Measurements from ENCODE around the gene NUP62. TPM values are rescaled to one million over a fixed set of nuclear protein-coding genes. Genes with fewer than 3 reads are reported as not detected.

Gene NUP62
- total and polyA plus RNA-seq, 2 of the 8 experiments (the other 6 are each of a cell fraction or from before 2014, with no cell fraction given): 50.0 to 107 TPM

DNA sequence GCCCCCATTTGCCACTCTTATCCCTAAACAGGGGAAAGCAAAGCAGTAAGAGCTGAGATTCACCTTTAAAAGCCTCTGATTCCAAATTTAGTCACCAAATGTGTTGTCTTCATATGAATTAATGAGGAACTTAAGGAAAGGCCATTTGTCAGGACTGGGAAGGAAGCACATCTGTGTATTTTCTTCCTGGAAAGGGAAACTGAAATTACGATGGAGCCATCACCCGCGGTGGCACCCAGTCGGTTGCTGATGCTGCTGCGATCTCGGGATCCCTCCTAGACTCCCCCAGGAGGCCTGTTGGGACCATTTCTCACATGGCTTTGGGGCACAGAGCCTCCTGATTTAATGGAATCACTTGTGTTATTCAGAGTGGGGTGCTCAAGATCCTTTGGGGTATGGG is 25.2 kb downstream of the NUP62 start (continued):
- TF ChIP-seq, protein P1, sequence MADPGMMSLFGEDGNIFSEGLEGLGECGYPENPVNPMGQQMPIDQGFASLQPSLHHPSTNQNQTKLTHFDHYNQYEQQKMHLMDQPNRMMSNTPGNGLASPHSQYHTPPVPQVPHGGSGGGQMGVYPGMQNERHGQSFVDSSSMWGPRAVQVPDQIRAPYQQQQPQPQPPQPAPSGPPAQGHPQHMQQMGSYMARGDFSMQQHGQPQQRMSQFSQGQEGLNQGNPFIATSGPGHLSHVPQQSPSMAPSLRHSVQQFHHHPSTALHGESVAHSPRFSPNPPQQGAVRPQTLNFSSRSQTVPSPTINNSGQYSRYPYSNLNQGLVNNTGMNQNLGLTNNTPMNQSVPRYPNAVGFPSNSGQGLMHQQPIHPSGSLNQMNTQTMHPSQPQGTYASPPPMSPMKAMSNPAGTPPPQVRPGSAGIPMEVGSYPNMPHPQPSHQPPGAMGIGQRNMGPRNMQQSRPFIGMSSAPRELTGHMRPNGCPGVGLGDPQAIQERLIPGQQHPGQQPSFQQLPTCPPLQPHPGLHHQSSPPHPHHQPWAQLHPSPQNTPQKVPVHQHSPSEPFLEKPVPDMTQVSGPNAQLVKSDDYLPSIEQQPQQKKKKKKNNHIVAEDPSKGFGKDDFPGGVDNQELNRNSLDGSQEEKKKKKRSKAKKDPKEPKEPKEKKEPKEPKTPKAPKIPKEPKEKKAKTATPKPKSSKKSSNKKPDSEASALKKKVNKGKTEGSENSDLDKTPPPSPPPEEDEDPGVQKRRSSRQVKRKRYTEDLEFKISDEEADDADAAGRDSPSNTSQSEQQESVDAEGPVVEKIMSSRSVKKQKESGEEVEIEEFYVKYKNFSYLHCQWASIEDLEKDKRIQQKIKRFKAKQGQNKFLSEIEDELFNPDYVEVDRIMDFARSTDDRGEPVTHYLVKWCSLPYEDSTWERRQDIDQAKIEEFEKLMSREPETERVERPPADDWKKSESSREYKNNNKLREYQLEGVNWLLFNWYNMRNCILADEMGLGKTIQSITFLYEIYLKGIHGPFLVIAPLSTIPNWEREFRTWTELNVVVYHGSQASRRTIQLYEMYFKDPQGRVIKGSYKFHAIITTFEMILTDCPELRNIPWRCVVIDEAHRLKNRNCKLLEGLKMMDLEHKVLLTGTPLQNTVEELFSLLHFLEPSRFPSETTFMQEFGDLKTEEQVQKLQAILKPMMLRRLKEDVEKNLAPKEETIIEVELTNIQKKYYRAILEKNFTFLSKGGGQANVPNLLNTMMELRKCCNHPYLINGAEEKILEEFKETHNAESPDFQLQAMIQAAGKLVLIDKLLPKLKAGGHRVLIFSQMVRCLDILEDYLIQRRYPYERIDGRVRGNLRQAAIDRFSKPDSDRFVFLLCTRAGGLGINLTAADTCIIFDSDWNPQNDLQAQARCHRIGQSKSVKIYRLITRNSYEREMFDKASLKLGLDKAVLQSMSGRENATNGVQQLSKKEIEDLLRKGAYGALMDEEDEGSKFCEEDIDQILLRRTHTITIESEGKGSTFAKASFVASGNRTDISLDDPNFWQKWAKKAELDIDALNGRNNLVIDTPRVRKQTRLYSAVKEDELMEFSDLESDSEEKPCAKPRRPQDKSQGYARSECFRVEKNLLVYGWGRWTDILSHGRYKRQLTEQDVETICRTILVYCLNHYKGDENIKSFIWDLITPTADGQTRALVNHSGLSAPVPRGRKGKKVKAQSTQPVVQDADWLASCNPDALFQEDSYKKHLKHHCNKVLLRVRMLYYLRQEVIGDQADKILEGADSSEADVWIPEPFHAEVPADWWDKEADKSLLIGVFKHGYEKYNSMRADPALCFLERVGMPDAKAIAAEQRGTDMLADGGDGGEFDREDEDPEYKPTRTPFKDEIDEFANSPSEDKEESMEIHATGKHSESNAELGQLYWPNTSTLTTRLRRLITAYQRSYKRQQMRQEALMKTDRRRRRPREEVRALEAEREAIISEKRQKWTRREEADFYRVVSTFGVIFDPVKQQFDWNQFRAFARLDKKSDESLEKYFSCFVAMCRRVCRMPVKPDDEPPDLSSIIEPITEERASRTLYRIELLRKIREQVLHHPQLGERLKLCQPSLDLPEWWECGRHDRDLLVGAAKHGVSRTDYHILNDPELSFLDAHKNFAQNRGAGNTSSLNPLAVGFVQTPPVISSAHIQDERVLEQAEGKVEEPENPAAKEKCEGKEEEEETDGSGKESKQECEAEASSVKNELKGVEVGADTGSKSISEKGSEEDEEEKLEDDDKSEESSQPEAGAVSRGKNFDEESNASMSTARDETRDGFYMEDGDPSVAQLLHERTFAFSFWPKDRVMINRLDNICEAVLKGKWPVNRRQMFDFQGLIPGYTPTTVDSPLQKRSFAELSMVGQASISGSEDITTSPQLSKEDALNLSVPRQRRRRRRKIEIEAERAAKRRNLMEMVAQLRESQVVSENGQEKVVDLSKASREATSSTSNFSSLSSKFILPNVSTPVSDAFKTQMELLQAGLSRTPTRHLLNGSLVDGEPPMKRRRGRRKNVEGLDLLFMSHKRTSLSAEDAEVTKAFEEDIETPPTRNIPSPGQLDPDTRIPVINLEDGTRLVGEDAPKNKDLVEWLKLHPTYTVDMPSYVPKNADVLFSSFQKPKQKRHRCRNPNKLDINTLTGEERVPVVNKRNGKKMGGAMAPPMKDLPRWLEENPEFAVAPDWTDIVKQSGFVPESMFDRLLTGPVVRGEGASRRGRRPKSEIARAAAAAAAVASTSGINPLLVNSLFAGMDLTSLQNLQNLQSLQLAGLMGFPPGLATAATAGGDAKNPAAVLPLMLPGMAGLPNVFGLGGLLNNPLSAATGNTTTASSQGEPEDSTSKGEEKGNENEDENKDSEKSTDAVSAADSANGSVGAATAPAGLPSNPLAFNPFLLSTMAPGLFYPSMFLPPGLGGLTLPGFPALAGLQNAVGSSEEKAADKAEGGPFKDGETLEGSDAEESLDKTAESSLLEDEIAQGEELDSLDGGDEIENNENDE (IDR thresholded peaks at IDR 0.05; ENCODE audit: insufficient replicate concordance, low read length): no peak
- TF ChIP-seq KDM4A (IDR thresholded peaks at IDR 0.05; ENCODE audit: low read depth, low read length, severe bottlenecking) (no peak), SUZ12 (IDR thresholded peaks at IDR 0.05; ENCODE audit: low read length) (no peak), BACH1 (IDR thresholded peaks at IDR 0.05; ENCODE audit: low read length) (no peak), NANOG (IDR thresholded peaks at IDR 0.05; ENCODE audit: insufficient read depth, low read depth, low read length, poor library complexity, severe bottlenecking) (no peak), EGR1 (IDR thresholded peaks at IDR 0.05; ENCODE audit: borderline replicate concordance, low read depth, low read length) (no peak), CHD1 (IDR thresholded peaks at IDR 0.05; ENCODE audit: low read depth, low read length) (no peak), CBX5 (IDR thresholded peaks at IDR 0.05; ENCODE audit: low read depth, low read length) (no peak)

All from H1 (cell line).